ENCODE results near the gene SELENOW.
"Not testable (repeated sequence)": the region's sequence is repeated elsewhere in the genome, so short reads cannot be mapped to it uniquely, and the experiment has no call there.

Gene SELENOW

GRCh38 chr19:47762151-47762550 is 16.4 kb upstream of the SELENOW start:
- Histone ChIP-seq H3K9ac (ENCODE audit: low read length) (no peak overlapping the region), H3K79me2 (ENCODE audit: insufficient read depth, low read length) (no peaks in the 10 kb centered on the region), H3F3A (ENCODE audit: insufficient read depth) (no peaks in the 10 kb centered on the region), H3K27me3 (ENCODE audit: low read length) (no peaks in the 10 kb centered on the region), H3K9me3 (ENCODE audit: insufficient read depth, low read length) (no peaks in the 10 kb centered on the region), H3K9me2 (replicated peaks; ENCODE audit: insufficient read depth, low read length) (no peaks in the 10 kb centered on the region), H2AFZ (ENCODE audit: low read depth, low read length, severe bottlenecking) (no peak overlapping the region), H4K20me1 (ENCODE audit: low read depth, low read length) (no peaks in the 10 kb centered on the region), H3K36me3 (ENCODE audit: low read length) (0 out of 2 replicates have a peak, but pooled peaks cover 3% of the 10 kb centered on the region), H3K4me3 (ENCODE audit: insufficient read depth, low read length, poor library complexity, severe bottlenecking) (no peak overlapping the region), H3K4me2 (ENCODE audit: low read depth, low read length, poor library complexity, severe bottlenecking) (no peak overlapping the region), H3K27ac (ENCODE audit: low read depth, low read length) (no peak overlapping the region)
- TF ChIP-seq EZH2phosphoT487 (conservative IDR thresholded peaks at IDR 0.05; ENCODE audit: low read length) (no peak), CTCF (IDR thresholded peaks at IDR 0.05; ENCODE audit: insufficient read depth, low read length, poor library complexity, severe bottlenecking) (no peak)

- Histone ChIP-seq H3K9ac (ENCODE audit: low read length) (no peak overlapping the region), H3K4me2 (ENCODE audit: low read depth, low read length, poor library complexity, severe bottlenecking) (no peak overlapping the region), H4K20me1 (ENCODE audit: low read depth, low read length) (no peaks in the 10 kb centered on the region), H3K9me2 (replicated peaks; ENCODE audit: insufficient read depth, low read length) (no peaks in the 10 kb centered on the region), H3K9me3 (ENCODE audit: insufficient read depth, low read length) (no peaks in the 10 kb centered on the region), H3K4me3 (ENCODE audit: insufficient read depth, low read length, poor library complexity, severe bottlenecking) (no peak overlapping the region), H3K36me3 (ENCODE audit: low read length) (0 out of 2 replicates have a peak, but pooled peaks cover 1% of the 10 kb centered on the region), H3K27ac (ENCODE audit: low read depth, low read length) (no peak overlapping the region), H3K79me2 (ENCODE audit: insufficient read depth, low read length) (no peaks in the 10 kb centered on the region), H3K27me3 (ENCODE audit: low read length) (no peaks in the 10 kb centered on the region), H3F3A (ENCODE audit: insufficient read depth) (no peaks in the 10 kb centered on the region), H2AFZ (ENCODE audit: low read depth, low read length, severe bottlenecking) (no peak overlapping the region)
- TF ChIP-seq CTCF (IDR thresholded peaks at IDR 0.05; ENCODE audit: insufficient read depth, low read length, poor library complexity, severe bottlenecking): no peak
- no peak for TF ChIP-seq EZH2phosphoT487 (conservative IDR thresholded peaks at IDR 0.05; ENCODE audit: low read length)
These were observed 15.7 kb upstream of the SELENOW start for GRCh38 chr19:47762615-47763308.

- not testable (repeated sequence) for H3K9me2 ChIP-seq (replicated peaks; ENCODE audit: insufficient read depth, low read length); H3K9me3 ChIP-seq (ENCODE audit: insufficient read depth, low read length); H3K27me3 ChIP-seq (ENCODE audit: low read length); H3K36me3 ChIP-seq (ENCODE audit: low read length); H4K20me1 ChIP-seq (ENCODE audit: low read depth, low read length); H3K27ac ChIP-seq (ENCODE audit: low read depth, low read length); H3K9ac ChIP-seq (ENCODE audit: low read length); H3F3A ChIP-seq (ENCODE audit: insufficient read depth); H3K79me2 ChIP-seq (ENCODE audit: insufficient read depth, low read length); H3K4me2 ChIP-seq (ENCODE audit: low read depth, low read length, poor library complexity, severe bottlenecking); H3K4me3 ChIP-seq (ENCODE audit: insufficient read depth, low read length, poor library complexity, severe bottlenecking); H2AFZ ChIP-seq (ENCODE audit: low read depth, low read length, severe bottlenecking)
These were observed 13.8 kb upstream of the SELENOW start for GRCh38 chr19:47764705-47765104.

- no peaks in the 10 kb centered on the region for H3K79me2 ChIP-seq (ENCODE audit: insufficient read depth, low read length)
- TF ChIP-seq EZH2phosphoT487 (conservative IDR thresholded peaks at IDR 0.05; ENCODE audit: low read length) (no peak), CTCF (IDR thresholded peaks at IDR 0.05; ENCODE audit: insufficient read depth, low read length, poor library complexity, severe bottlenecking) (peak; percentile 55)
- H3K27me3 ChIP-seq (ENCODE audit: low read length): no peaks in the 10 kb centered on the region
- H3K4me2 ChIP-seq (ENCODE audit: low read depth, low read length, poor library complexity, severe bottlenecking): no peak overlapping the region
- no peak overlapping the region for H2AFZ ChIP-seq (ENCODE audit: low read depth, low read length, severe bottlenecking)
- no peaks in the 10 kb centered on the region for H3K9me2 ChIP-seq (replicated peaks; ENCODE audit: insufficient read depth, low read length)
- peaks cover 3% of the 10 kb centered on the region; the same call in 1 of the 2 replicates for H3F3A ChIP-seq (ENCODE audit: insufficient read depth)
- H3K4me3 ChIP-seq (ENCODE audit: insufficient read depth, low read length, poor library complexity, severe bottlenecking): no peak overlapping the region
- H3K27ac ChIP-seq (ENCODE audit: low read depth, low read length): no peak overlapping the region
- no peaks in the 10 kb centered on the region for H3K36me3 ChIP-seq (ENCODE audit: low read length)
- no peak overlapping the region for H3K9ac ChIP-seq (ENCODE audit: low read length)
- no peaks in the 10 kb centered on the region for H4K20me1 ChIP-seq (ENCODE audit: low read depth, low read length)
- no peaks in the 10 kb centered on the region for H3K9me3 ChIP-seq (ENCODE audit: insufficient read depth, low read length)
These were observed 12.8 kb upstream of the SELENOW start for GRCh38 chr19:47765523-47766358.

Measured in SU-DHL-6 (cell line).